Activated CD4-positive, alpha-beta T cell treated with anti-CD3 and anti-CD28 coated beads, Interleukin-2, Interleukin-6, amounts not matched to agents 100 ng/mL and 50 ng/mL, durations not matched to agents 16 hours and 8 hours (primary cell): Measurements from ENCODE around the gene UBAC1.

Experiments
- DNase-seq: peaks from one replicate; pipeline ENCODE4 v3.0.0-alpha.2; 2020

Gene UBAC1

GRCh38 chr9:135961277-135961715 is at the start of gene UBAC1:
UBAC1 (minus strand) TSS chr9:135961373; CDS start chr9:135961162, 211 bp downstream.
- DNase-seq: peak; percentile 97

GRCh38 chr9:136010615-136011361 is 49.6 kb upstream of the UBAC1 start:
- no peak for DNase-seq

DNA sequence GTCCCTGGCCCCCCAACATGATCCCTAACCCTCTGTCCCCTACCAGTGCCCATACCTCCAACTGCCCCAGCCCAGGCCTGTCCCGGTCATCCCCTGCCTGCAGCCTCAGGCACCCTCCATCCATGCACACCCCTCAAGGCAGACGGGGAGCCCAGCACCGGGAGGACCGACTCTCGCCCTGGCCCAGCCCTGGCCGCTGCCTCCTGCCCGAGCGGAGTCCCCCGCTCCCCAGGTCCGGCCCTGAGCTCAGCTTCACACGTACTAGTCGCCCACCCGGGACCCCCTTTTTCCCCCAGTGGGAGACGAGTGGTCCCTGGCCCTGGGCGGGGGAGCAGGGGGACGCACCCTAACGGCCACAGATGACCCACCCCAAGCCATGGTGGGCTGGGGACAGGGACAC is 49.0 kb upstream of the UBAC1 start:
- no peak for DNase-seq

- DNase-seq: no peak
Observed at GRCh38 chr9:136009516-136009915, 48.3 kb upstream of the UBAC1 start.

DNA sequence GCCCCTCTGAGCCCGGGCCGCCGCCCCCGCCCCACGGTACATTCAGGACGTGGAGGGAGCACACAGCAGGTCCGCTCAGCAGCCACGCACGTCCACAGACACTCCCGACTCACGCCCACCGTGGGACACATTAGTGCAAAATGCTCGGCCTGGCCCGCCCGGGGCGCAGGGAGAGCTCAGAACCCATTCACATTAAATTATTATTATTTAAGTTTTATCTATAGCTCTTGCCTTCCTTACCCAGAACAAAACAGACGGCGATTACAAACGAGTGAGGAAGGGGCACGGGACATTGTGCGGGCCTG is 47.5 kb upstream of the UBAC1 start:
- no peak for DNase-seq

DNA sequence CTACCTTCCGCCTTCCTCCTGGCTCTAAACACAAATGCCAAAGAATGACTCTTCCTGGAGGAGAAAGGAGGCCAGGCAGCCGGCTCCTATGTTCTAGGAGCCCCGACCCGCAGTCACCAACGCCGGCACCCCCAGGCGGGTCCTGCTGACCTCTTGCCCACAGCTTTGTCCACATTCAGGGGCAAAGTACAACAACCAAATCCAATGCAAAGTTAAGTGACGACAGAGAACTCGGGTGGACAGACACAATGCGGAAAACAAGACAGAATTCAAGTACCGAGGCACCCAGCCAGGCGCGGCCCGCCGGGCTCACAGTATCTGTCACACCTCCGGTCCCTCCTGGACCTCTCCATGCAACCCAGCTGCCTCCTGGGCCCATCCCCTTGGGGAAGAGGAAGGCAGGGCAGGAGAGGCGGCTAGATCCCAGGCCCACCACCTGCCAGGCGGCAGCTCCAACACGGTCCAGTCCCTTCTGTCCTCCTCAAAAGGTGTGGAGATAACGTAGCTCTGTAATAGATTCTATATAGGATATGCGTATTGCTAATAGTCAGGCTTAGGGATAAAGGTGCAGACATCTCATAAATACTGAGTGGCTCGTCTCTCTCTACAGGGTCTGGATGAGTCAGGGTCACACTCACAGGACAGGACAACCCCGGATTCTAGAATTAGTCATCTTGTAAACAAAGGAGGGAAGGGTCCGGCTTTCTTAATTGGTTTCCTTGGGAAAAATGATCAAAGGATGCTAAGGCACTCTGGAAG is 46.9 kb upstream of the UBAC1 start:
- no peak for DNase-seq

DNA sequence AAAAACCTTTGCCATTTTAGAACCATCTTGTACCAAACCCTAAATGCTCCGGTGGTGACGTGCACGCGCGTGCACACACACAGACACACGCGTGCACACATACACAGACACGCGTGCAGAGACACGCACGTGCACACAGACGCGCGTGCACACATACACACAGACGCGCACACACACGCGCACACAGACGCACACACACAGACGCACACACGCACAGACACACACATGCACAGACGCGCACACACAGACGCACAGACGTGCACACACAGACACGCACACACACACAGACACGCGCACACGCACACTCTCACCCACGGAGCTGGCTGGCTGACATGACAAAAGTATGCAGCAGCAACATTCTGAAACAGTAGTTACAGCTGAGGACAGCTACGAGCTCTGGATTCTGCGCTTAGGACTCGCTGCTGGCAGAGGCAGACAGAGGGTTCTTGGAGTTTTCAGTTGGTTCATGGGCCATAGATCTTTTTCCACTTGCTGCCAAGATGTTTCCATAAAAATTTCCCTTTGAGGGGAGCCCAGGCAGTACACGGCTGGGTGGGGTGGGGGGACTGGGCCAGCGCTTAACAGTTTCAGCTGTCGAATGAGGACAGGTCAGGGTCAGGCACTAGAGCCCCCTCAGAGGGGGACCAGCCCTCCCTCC is 46.2 kb upstream of the UBAC1 start:
- no peak for DNase-seq

- DNase-seq: no peak
Observed at GRCh38 chr9:136006169-136006568, 45.0 kb upstream of the UBAC1 start.

GRCh38 chr9:136004712-136005111 is 43.5 kb upstream of the UBAC1 start:
- DNase-seq: no peak

DNA sequence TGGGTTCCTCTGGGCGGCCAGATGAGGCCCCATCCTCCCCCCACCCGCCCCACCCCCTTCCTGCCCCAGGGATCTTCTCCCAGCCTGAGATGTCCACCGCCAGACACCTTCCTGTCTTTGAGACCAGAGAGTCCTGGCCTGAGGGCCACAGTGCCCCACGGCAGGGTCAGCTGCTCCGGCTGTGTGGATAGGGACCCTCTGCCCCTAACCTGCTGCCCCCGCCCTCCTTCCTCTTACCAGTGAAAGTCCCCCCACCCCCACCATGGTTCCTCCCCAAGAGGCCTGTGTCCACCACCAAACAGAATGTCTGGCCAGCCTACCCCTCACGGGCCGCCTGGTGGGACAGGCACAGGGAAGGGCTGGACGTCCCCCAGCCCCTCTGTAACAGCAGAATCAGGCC is 43.0 kb upstream of the UBAC1 start:
- no peak for DNase-seq

DNA sequence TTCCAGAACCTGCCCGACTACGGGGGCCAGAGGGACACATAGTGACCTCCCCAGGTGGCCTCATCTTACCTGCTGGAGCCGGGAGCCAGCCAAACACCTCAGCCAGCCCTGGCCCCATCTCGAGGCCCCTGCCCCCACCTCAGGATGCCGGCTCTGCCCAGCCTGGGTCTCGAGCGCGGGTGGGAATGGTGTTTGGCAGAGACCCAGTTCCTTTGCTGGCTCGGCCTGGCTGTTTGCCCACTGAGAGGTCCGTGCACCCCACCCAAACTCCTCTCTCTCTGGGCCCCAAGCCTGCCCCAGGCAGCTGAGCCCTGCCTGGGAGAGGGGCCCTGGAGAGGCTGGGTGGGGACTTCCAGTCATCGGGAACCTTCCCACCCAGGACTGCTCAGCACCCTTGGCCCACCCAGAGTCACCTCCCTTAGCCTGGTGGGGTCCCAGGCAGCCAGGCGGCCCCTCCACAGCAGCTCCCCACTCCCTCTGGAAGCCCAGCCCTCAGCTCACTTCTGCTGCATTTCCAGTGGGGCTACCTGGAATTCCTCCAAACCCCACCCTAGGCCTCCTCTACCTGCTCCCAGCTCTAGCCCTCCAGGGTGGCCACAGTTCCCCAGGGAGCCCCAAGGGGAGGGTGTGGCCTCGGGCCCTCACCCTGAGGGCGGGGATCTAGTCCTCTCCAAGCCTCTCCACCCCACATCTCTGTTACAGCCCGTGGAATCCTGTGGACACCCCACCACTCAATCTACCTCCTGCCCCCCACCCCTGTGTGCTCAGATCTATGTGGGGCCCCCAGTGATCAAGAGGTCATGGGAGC is 42.4 kb upstream of the UBAC1 start:
- no peak for DNase-seq

GRCh38 chr9:136002881-136003280 is 41.7 kb upstream of the UBAC1 start:
- no peak for DNase-seq

DNA sequence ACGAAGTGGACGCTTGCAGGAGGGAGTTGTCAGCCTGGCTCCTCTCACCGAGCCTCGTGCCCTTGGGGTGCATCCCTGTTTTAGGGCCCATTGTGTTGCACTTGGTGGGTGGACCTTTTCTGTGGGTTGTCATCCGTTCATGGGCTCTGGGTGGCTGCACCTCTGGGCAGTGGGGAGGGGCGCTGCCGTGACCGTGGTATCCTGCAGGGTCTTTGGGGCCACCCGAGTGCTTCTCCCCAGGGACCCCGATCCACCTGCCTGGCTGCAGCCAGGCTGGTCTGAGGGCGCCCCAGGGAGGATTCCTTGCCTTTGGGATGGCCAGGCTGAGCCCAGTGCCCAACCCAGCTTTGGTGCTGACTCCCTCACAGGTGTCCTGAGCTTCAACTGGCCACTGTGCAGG is 41.0 kb upstream of the UBAC1 start:
- DNase-seq: no peak

DNA sequence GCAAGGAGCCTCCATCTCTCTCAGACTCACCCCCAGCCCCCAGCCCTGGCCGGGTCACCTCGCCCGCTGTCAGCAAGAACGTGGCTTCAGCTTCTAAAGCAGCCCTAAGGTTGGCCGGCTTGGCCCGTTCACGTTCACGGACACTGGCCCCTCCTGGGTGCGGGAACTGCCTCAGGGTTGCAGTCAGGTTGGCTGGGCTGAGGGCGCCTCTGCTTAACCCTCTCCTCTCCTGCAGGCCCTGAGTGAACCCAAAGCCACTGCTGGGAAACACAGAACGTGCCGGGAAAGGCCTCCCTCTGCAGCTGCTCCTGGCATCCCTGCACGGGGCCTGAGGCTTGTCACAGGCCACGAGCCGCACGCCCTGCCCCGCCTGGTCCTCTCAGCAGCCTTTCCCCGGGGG is 40.1 kb upstream of the UBAC1 start:
- DNase-seq: no peak

GRCh38 chr9:135998410-135999071 is 37.4 kb upstream of the UBAC1 start:
- no peak for DNase-seq

- DNase-seq: no peak
Observed at GRCh38 chr9:135998016-135998380, 36.8 kb upstream of the UBAC1 start.

- DNase-seq: no peak
Observed at GRCh38 chr9:135997090-135998015, 36.2 kb upstream of the UBAC1 start.

DNA sequence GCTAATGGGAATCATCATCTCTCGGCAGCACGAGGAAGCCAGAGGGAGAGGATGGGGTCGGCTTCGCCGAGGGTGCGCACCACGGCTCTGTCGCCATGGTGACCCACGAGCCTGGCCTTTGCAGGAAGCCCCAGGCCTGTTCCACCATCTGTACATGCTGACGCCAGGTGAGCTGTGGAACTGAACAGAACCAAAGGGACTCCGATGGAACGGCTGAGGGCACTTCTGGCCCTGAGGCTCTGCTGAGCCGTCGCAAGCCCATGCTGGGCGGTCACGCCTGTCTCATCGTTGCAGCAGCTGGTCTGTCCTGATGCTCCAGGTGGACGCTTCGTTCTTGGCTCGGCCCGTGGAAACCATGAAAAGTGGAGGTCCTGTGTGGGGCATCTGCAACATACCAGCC is 34.6 kb upstream of the UBAC1 start:
- no peak for DNase-seq

- DNase-seq: no peak
Observed at GRCh38 chr9:135994501-135995192, 33.5 kb upstream of the UBAC1 start.

DNA sequence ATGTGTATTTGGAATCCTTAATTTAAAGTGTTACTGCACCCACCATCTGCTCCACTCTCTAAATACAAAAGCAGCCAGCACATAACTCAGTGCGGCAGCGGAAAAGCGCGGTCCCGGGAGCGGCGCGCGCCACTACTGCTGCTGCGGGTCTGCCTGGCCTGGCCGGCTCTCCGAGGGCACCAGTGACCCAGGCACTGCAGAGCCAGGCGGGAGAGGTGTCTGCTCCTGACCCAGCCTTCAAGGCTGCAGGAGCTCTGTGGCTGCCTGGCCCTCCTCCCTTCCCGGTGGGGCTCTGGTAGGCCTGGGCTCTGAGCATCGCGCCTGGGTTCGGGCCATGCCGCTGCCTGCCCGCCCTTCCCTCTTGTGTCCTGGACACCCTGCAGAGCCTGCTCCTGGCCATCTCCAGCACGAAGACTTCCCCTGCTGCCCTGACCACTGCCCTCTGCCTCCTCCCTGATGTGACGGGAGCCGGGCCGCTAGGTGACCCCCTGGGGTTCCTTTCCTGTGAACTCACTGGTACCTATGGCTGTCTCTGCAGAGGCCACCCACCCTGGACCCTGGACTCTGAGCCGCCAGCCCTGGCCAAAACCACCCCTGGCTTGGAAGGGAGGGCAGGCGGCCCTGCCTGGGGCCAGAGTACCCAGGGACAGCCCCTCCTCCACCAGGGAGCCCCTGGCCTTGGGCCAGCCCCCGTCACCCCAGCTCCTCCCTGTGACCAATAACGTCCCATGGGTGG is 32.8 kb upstream of the UBAC1 start:
- no peak for DNase-seq
